Mesenchymal stem cell (in vitro differentiated cells and primary cell): Measurements from ENCODE around the gene MYG1.

ENCODE experiments used
- DNase-seq: peaks from one replicate; pipeline ENCODE4 v3.0.0-alpha.2; 2013
- H2AFZ ChIP-seq: one replicate; pipeline ENCODE4 v1.6.1; 2013; ENCODE audit warnings: low read depth, mild to moderate bottlenecking, control low read depth, inconsistent platforms, low read length, moderate library complexity
- H2AK5ac ChIP-seq: 2 replicates; pipeline ENCODE4 v1.6.1; 2013; ENCODE audit warnings: low read length, moderate library complexity, mild to moderate bottlenecking, inconsistent platforms; ENCODE audit not compliant: severe bottlenecking
- H2BK120ac ChIP-seq: one replicate; pipeline ENCODE4 v1.6.1; 2013; ENCODE audit warnings: low read depth, mild to moderate bottlenecking, inconsistent platforms, low read length, moderate library complexity
- H2BK12ac ChIP-seq, 2 experiments: one replicate each; pipeline ENCODE4 v1.6.1; 2013; ENCODE audit warnings: inconsistent platforms in 2 of 2, low read length in 2 of 2, mild to moderate bottlenecking in 2 of 2, moderate library complexity in 2 of 2, control low read depth in 1 of 2
- H2BK15ac ChIP-seq: one replicate; pipeline ENCODE4 v1.6.1; 2013; ENCODE audit warnings: mild to moderate bottlenecking, low read depth, inconsistent platforms; ENCODE audit not compliant: poor library complexity, severe bottlenecking
- H2BK5ac ChIP-seq: 2 replicates; pipeline ENCODE4 v1.6.1; 2013; ENCODE audit warnings: low read depth, mild to moderate bottlenecking, low read length, control low read depth, inconsistent platforms; ENCODE audit not compliant: poor library complexity, severe bottlenecking
- H3K14ac ChIP-seq, 2 experiments: one replicate each; pipeline ENCODE4 v1.6.1; 2013; ENCODE audit warnings: inconsistent platforms in 2 of 2, low read length in 2 of 2, control low read depth in 1 of 2, mild to moderate bottlenecking in 1 of 2, moderate library complexity in 1 of 2
- H3K18ac ChIP-seq, 2 experiments: one replicate each; pipeline ENCODE4 v1.6.1; 2013; ENCODE audit warnings: inconsistent platforms in 2 of 2, low read length in 2 of 2, control low read depth in 1 of 2, low read depth in 1 of 2, mild to moderate bottlenecking in 1 of 2
- H3K23ac ChIP-seq, 2 experiments: one replicate each; pipeline ENCODE4 v1.6.1; 2013; ENCODE audit warnings: inconsistent platforms in 2 of 2, low read length in 2 of 2, mild to moderate bottlenecking in 2 of 2, moderate library complexity in 2 of 2, control low read depth in 1 of 2
- H3K27ac ChIP-seq: 2 replicates; pipeline ENCODE4 v1.5.1; 2013; ENCODE audit warnings: mild to moderate bottlenecking, moderate library complexity, low read length, control low read depth, inconsistent platforms; ENCODE audit not compliant: poor library complexity, severe bottlenecking
- H3K27me3 ChIP-seq, 2 experiments: 2 replicates each; pipeline versions ENCODE4 v1.6.1 to v1.7.0; 2013; ENCODE audit warnings: low read length in 2 of 2, mild to moderate bottlenecking in 2 of 2, moderate library complexity in 2 of 2, control low read depth in 1 of 2, inconsistent platforms in 1 of 2; ENCODE audit not compliant: control insufficient read depth in 1 of 2, insufficient read depth in 1 of 2
- H3K36me3 ChIP-seq, 2 experiments: 2 replicates each; pipeline versions ENCODE4 v1.6.1 to v1.7.0; 2013; ENCODE audit warnings: low read length in 2 of 2, control low read depth in 1 of 2, inconsistent platforms in 1 of 2, low read depth in 1 of 2, mild to moderate bottlenecking in 1 of 2; ENCODE audit not compliant: insufficient read depth in 2 of 2, control insufficient read depth in 1 of 2
- H3K4ac ChIP-seq, 2 experiments: one replicate each; pipeline ENCODE4 v1.6.1; 2013; ENCODE audit warnings: inconsistent platforms in 2 of 2, low read length in 2 of 2, mild to moderate bottlenecking in 2 of 2, moderate library complexity in 2 of 2, control low read depth in 1 of 2, low read depth in 1 of 2
- H3K4me1 ChIP-seq: 2 replicates; pipeline ENCODE4 v1.6.1; 2013; ENCODE audit warnings: low read depth, low read length, control low read depth; ENCODE audit not compliant: control insufficient read depth, insufficient read depth
- H3K4me2 ChIP-seq: 2 replicates; pipeline ENCODE4 v1.6.1; 2013; ENCODE audit warnings: low read length, mild to moderate bottlenecking, inconsistent platforms; ENCODE audit not compliant: poor library complexity, severe bottlenecking
- H3K4me3 ChIP-seq, 2 experiments: 2 replicates each; pipeline versions ENCODE4 v1.5.1 to v1.7.0; 2013; ENCODE audit warnings: low read length in 2 of 2, mild to moderate bottlenecking in 2 of 2, control low read depth in 1 of 2, low read depth in 1 of 2; ENCODE audit not compliant: insufficient read depth in 1 of 2
- H3K79me1 ChIP-seq: replicated peaks from 2 replicates; pipeline ENCODE4 v1.6.1; 2013; ENCODE audit warnings: mild to moderate bottlenecking, control low read depth, low read length, inconsistent platforms; ENCODE audit not compliant: poor library complexity, severe bottlenecking
- H3K9ac ChIP-seq: 2 replicates; pipeline ENCODE4 v1.7.0; 2013; ENCODE audit warnings: mild to moderate bottlenecking, low read length, moderate library complexity
- H3K9me3 ChIP-seq: 2 replicates; pipeline ENCODE4 v1.7.0; 2013; ENCODE audit warnings: mild to moderate bottlenecking, low read length; ENCODE audit not compliant: control insufficient read depth
- H4K8ac ChIP-seq: one replicate; pipeline ENCODE4 v1.6.1; 2013; ENCODE audit warnings: inconsistent platforms, mild to moderate bottlenecking, low read length, moderate library complexity
- H4K91ac ChIP-seq: one replicate; pipeline ENCODE4 v1.6.1; 2013; ENCODE audit warnings: mild to moderate bottlenecking, low read length, inconsistent platforms
- whole genome bisulfite sequencing: methylation state at CpG from one replicate; pipeline ENCODE4 v1.1.7; 2013; ENCODE audit warnings: mixed read lengths; 5-methylcytosine and 5-hydroxymethylcytosine counted together

Gene MYG1

DNA sequence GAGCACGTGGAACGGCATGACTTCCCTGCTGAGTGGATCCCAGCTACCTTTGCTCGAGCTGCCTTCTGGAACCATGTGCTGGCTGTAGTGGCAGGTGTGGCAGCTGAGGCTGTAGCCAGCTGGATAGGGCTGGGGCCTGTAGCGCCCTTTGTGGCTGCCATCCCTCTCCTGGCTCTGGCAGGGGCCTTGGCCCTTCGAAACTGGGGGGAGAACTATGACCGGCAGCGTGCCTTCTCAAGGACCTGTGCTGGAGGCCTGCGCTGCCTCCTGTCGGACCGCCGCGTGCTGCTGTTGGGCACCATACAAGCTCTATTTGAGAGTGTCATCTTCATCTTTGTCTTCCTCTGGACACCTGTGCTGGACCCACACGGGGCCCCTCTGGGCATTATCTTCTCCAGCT is 46.2 kb upstream of the MYG1 start:
- no peak overlapping the region for H2AFZ ChIP-seq
- H3K9ac ChIP-seq, result peak overlapping the region; percentile 95
- H3K4me2 ChIP-seq, result peak overlapping the region; percentile 50
- no peak overlapping the region for H2BK120ac ChIP-seq
- no peak overlapping the region for H2BK12ac ChIP-seq
- H3K36me3 ChIP-seq, result peaks cover 19 to 26% of the 10 kb centered on the region in 2 experiments
- no peak overlapping the region for H2BK15ac ChIP-seq
- no peak overlapping the region for H3K27ac ChIP-seq
- no peak overlapping the region for H2BK5ac ChIP-seq
- WGBS, result 95% methylated on average over 13 of the region's 13 CpGs
- no peak overlapping the region for H2AK5ac ChIP-seq
- H3K79me1 ChIP-seq, result peaks cover 22% of the 10 kb centered on the region
- H3K18ac ChIP-seq, result no peak overlapping the region
- H3K4me3 ChIP-seq, result peak overlapping the region in 1 of 2 experiments; percentile 98
- H3K23ac ChIP-seq, result no peak overlapping the region
- H3K4me1 ChIP-seq, result peaks cover 17% of the 10 kb centered on the region
- H3K4ac ChIP-seq, result no peak overlapping the region
- peak overlapping the region; percentile 19 for H4K8ac ChIP-seq
- DNase-seq, result no peak
- peak overlapping the region; percentile 43 for H4K91ac ChIP-seq
- no peaks in the 10 kb centered on the region for H3K27me3 ChIP-seq
- H3K9me3 ChIP-seq, result no peaks in the 10 kb centered on the region
- H3K14ac ChIP-seq, result no peak overlapping the region

DNA sequence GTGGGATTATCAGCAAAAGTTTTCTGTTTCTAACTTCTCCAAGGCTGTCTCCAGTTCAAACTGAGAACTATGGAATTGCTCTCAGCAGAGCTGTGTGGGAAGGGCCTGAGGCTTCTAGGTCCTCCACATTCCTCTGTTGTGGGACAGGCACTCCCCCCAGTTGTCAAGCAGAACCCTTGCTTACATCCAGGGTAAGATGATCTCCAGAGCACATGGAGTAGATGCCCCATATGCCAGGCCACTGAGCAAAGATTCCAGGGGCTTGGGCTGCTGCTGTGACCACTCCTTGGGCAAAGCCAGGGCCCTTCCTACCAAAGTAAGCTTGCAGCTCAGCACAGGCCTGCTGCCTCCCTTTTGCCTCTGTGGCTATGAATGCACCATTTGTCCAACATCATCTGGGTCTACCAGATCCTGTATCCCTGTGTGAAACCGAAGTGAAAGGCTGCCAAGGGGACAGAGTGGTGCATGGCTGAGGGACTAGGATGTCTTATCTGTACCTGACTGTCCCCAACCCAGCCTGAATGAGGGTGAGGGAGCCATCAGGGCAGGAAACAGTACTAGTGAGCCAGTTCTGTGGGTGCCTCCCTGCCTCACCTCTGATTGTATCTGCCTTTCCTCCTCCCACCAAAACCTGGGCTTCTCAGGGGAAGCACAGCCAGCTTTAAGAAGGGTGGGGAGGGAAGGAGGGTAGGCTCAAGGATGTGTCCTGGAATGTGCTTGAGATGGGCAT is 44.5 kb upstream of the MYG1 start:
- no peak overlapping the region for H2AK5ac ChIP-seq
- WGBS, result 90% methylated on average over 1 of the region's 1 CpG

DNA sequence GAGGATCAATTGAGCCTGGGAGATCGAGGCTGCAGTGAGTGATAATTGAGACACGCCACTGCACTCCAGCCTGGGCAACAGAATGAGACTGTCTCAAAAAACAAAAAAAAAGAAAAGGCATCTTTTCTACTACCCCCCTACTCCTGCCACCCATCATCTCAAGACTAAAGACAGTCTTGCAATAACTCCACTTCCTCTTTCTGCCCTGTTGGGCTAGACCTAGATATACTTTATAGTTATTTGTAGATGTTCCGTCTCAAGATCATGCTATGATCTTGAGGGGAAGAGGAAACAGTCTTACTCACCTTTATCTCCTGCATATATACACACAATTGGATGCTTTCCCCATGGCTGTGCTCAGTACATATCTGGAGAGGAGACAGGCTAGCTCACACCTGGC is 43.5 kb upstream of the MYG1 start:
- Histone ChIP-seq H2AFZ (no peak overlapping the region), H3K9me3 (no peaks in the 10 kb centered on the region), H2BK15ac (no peak overlapping the region), H3K23ac (no peak overlapping the region), H3K18ac (no peak overlapping the region), H4K91ac (no peak overlapping the region), H2BK12ac (no peak overlapping the region), H3K4ac (no peak overlapping the region), H2AK5ac (no peak overlapping the region), H3K9ac (no peak overlapping the region), H2BK120ac (no peak overlapping the region), H4K8ac (no peak overlapping the region), H3K36me3 (peaks cover 19 to 26% of the 10 kb centered on the region in 2 experiments), H3K27ac (no peak overlapping the region), H3K4me2 (no peak overlapping the region), H3K79me1 (peaks cover 22% of the 10 kb centered on the region), H3K27me3 (no peaks in the 10 kb centered on the region), H3K4me1 (peaks cover 16% of the 10 kb centered on the region), H2BK5ac (no peak overlapping the region), H3K4me3 (no peak overlapping the region), H3K14ac (no peak overlapping the region)
- WGBS, result 100% methylated on average over 2 of the region's 3 CpGs
- DNase-seq, result no peak

More for the DNA sequence above, 44.5 kb upstream of the MYG1 start:
- Histone ChIP-seq H3K9me3 (no peaks in the 10 kb centered on the region), H2BK15ac (no peak overlapping the region), H3K4me1 (peaks cover 17% of the 10 kb centered on the region), H3K23ac (no peak overlapping the region), H4K91ac (no peak overlapping the region), H2BK5ac (no peak overlapping the region), H4K8ac (no peak overlapping the region), H2BK12ac (no peak overlapping the region), H3K18ac (no peak overlapping the region), H2BK120ac (no peak overlapping the region), H3K14ac (no peak overlapping the region), H2AFZ (no peak overlapping the region), H3K36me3 (peaks cover 19 to 26% of the 10 kb centered on the region in 2 experiments), H3K4me2 (no peak overlapping the region), H3K9ac (no peak overlapping the region), H3K27ac (no peak overlapping the region), H3K79me1 (peaks cover 22% of the 10 kb centered on the region), H3K4me3 (no peak overlapping the region), H3K27me3 (no peaks in the 10 kb centered on the region), H3K4ac (no peak overlapping the region)
- no peak for DNase-seq

DNA sequence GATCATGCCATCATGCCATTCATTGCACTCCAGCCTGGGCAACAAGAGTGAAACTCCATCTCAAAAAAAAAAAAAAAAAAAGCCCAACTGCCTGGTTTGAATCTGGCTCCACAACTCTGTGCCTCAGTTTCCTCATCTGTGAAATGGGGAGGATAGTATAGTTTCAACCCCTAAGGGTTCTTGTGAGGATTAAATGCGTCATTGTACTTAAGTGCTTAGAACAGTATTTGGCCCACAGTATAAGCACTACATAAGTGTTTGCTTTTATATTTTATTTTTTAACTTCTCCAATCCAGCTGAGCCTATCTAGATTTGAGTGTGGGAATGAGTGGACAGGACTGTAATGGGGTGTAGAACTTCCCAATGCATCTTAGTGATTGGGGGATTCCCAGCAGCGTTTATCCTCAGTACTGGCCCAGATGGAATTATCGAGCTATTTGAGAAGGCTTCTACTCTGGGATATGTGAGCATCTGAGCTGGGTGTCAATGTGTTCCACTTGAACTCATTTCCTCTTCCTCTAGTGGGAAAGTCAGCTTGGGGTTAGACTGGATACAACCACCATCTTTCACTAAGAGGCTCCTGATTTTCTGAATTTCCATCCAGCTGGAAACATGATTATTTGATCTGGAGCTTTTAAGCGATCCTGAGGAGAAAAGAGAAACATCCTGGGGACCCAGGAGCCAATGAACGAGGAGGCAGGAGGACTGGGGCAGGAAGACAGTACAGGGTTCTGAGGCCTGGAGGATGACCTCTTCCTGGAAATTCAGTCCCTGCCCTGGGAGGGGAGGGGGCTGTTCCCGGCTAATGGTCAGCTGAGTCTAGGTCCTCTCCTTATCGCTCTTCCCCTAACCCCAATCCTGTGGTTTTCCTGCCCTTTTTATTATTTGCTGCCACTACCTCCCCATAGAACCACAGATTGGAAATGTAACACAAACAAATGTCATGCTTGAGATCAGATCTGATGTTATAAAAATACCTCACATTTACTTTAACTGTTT is 40.7 kb upstream of the MYG1 start:
- no peak overlapping the region for H3K4me2 ChIP-seq
- H3K79me1 ChIP-seq, result peaks cover 11% of the 10 kb centered on the region
- no peak overlapping the region for H2BK15ac ChIP-seq
- H3K27me3 ChIP-seq, result no peaks in the 10 kb centered on the region
- no peak overlapping the region for H3K4ac ChIP-seq
- no peaks in the 10 kb centered on the region for H3K9me3 ChIP-seq
- no peak overlapping the region for H3K18ac ChIP-seq
- H2BK5ac ChIP-seq, result no peak overlapping the region
- no peak overlapping the region for H3K9ac ChIP-seq
- H3K4me3 ChIP-seq, result no peak overlapping the region
- H2AFZ ChIP-seq, result no peak overlapping the region
- no peak overlapping the region for H2BK12ac ChIP-seq
- H3K4me1 ChIP-seq, result peaks cover 1% of the 10 kb centered on the region
- no peak overlapping the region for H4K91ac ChIP-seq
- no peak overlapping the region for H3K27ac ChIP-seq
- no peak overlapping the region for H3K23ac ChIP-seq
- no peak overlapping the region for H2AK5ac ChIP-seq
- peaks cover 10 to 19% of the 10 kb centered on the region in 2 experiments for H3K36me3 ChIP-seq
- no peak overlapping the region for H3K14ac ChIP-seq
- WGBS, result 67% methylated on average over 5 of the region's 7 CpGs
- peak; percentile 50 for DNase-seq
- H2BK120ac ChIP-seq, result no peak overlapping the region
- H4K8ac ChIP-seq, result no peak overlapping the region
